H9 (cell line): Measurements from ENCODE around the gene MRPL34. TPM values are rescaled to one million over a fixed set of nuclear protein-coding genes. Genes with fewer than 3 reads are reported as not detected.

Experiments
- DNase-seq: peaks from one replicate; pipeline ENCODE4 v3.0.0-alpha.2; 2017
- H2AFZ ChIP-seq: one replicate; pipeline ENCODE4 v1.6.1; 2013; ENCODE audit warnings: mild to moderate bottlenecking, low read length, control low read depth, moderate library complexity
- H2AK5ac ChIP-seq: 2 replicates; pipeline ENCODE4 v1.6.1; 2013; ENCODE audit warnings: low read length, control low read depth, mixed read lengths; ENCODE audit not compliant: insufficient read length
- H2BK120ac ChIP-seq: one replicate; pipeline ENCODE4 v1.6.1; 2013; ENCODE audit warnings: low read depth, mild to moderate bottlenecking, low read length, control low read depth, inconsistent platforms; ENCODE audit not compliant: poor library complexity, severe bottlenecking
- H2BK12ac ChIP-seq: 2 replicates; pipeline ENCODE4 v1.6.1; 2013; ENCODE audit warnings: low read length, control low read depth, mixed read lengths, low read depth; ENCODE audit not compliant: insufficient read length
- H2BK15ac ChIP-seq: 2 replicates; pipeline ENCODE4 v1.6.1; 2013; ENCODE audit warnings: low read depth, low read length, control low read depth
- H2BK20ac ChIP-seq: one replicate; pipeline ENCODE4 v1.6.1; 2013; ENCODE audit warnings: low read depth, mild to moderate bottlenecking, low read length, control low read depth, inconsistent platforms; ENCODE audit not compliant: poor library complexity, severe bottlenecking
- H2BK5ac ChIP-seq: 2 replicates; pipeline ENCODE4 v1.6.1; 2013; ENCODE audit warnings: low read length, control low read depth, mixed read lengths; ENCODE audit not compliant: insufficient read length
- H3K14ac ChIP-seq: 2 replicates; pipeline ENCODE4 v1.6.1; 2013; ENCODE audit warnings: low read length, control low read depth; ENCODE audit not compliant: insufficient read depth
- H3K18ac ChIP-seq: 2 replicates; pipeline ENCODE4 v1.6.1; 2013; ENCODE audit warnings: low read depth, mild to moderate bottlenecking, mixed read lengths, low read length, control low read depth; ENCODE audit not compliant: insufficient read length
- H3K23ac ChIP-seq: 2 replicates; pipeline ENCODE4 v1.6.1; 2013; ENCODE audit warnings: low read length, control low read depth, mixed read lengths, low read depth; ENCODE audit not compliant: insufficient read length
- H3K23me2 ChIP-seq: 2 replicates; pipeline ENCODE4 v1.6.1; 2013; ENCODE audit warnings: low read depth, mild to moderate bottlenecking, mixed read lengths, low read length, control low read depth; ENCODE audit not compliant: insufficient read length, poor library complexity, severe bottlenecking
- H3K27ac ChIP-seq: 2 replicates; pipeline ENCODE4 v1.5.1; 2013; ENCODE audit warnings: low read length, control low read depth, mixed read lengths, low read depth; ENCODE audit not compliant: insufficient read length
- H3K27me3 ChIP-seq: 2 replicates; pipeline ENCODE4 v1.6.1; 2013; ENCODE audit warnings: low read length, control low read depth, inconsistent platforms; ENCODE audit not compliant: insufficient read depth
- H3K4ac ChIP-seq: 2 replicates; pipeline ENCODE4 v1.6.1; 2013; ENCODE audit warnings: low read depth, mild to moderate bottlenecking, control low read depth, inconsistent platforms, low read length, moderate library complexity
- H3K4me1 ChIP-seq: 2 replicates; pipeline ENCODE4 v1.6.1; 2013; ENCODE audit warnings: low read length, control low read depth, inconsistent platforms; ENCODE audit not compliant: insufficient read depth
- H3K4me2 ChIP-seq: 2 replicates; pipeline ENCODE4 v1.6.1; 2013; ENCODE audit warnings: low read length, control low read depth, mixed read lengths; ENCODE audit not compliant: insufficient read length, insufficient read depth
- H3K56ac ChIP-seq: 2 replicates; pipeline ENCODE4 v1.6.1; 2013; ENCODE audit warnings: low read depth, mild to moderate bottlenecking, mixed read lengths, low read length, control low read depth; ENCODE audit not compliant: insufficient read length
- H3K79me1 ChIP-seq: 2 replicates; pipeline ENCODE4 v1.6.1; 2013; ENCODE audit warnings: low read depth, mild to moderate bottlenecking, moderate library complexity, low read length, control low read depth, inconsistent platforms; ENCODE audit not compliant: insufficient read depth, poor library complexity, severe bottlenecking
- H3K79me2 ChIP-seq: 2 replicates; pipeline ENCODE4 v1.6.1; 2013; ENCODE audit warnings: low read length, control low read depth, inconsistent platforms; ENCODE audit not compliant: insufficient read depth
- H3K9ac ChIP-seq: 2 replicates; pipeline ENCODE4 v1.6.1; 2013; ENCODE audit warnings: low read length, control low read depth, mixed read lengths; ENCODE audit not compliant: insufficient read length; ENCODE audit errors: extremely low read depth
- H3K9me3 ChIP-seq: one replicate; pipeline ENCODE4 v1.6.1; 2013; ENCODE audit warnings: low read depth, low read length, inconsistent platforms; ENCODE audit not compliant: control insufficient read depth
- H3T11ph ChIP-seq: one replicate; pipeline ENCODE4 v1.6.1; 2013; ENCODE audit warnings: mild to moderate bottlenecking, low read length, control low read depth, inconsistent platforms
- H4K20me1 ChIP-seq: one replicate; pipeline ENCODE4 v1.6.1; 2013; ENCODE audit not compliant: control insufficient read depth, insufficient read length, insufficient read depth
- H4K5ac ChIP-seq: 2 replicates; pipeline ENCODE4 v1.6.1; 2013; ENCODE audit warnings: low read depth, mild to moderate bottlenecking, mixed read lengths, low read length, control low read depth; ENCODE audit not compliant: insufficient read length
- H4K8ac ChIP-seq: replicated peaks from 2 replicates; pipeline ENCODE4 v1.6.1; 2013; ENCODE audit warnings: low read length, control low read depth, mixed read lengths, low read depth; ENCODE audit not compliant: insufficient read length
- H4K91ac ChIP-seq: 2 replicates; pipeline ENCODE4 v1.6.1; 2013; ENCODE audit warnings: low read depth, mild to moderate bottlenecking, moderate library complexity, mixed read lengths, low read length, control low read depth; ENCODE audit not compliant: insufficient read length
- H3K27ac Mint-ChIP-seq, 3 experiments: 2 replicates in 2 of 3; 3 replicates in 1 of 3; pipeline ENCODE4 v1.8.0; 2020 to 2021; ENCODE audit warnings: mixed read lengths in 3 of 3, mild to moderate bottlenecking in 1 of 3, moderate library complexity in 1 of 3
- H3K27me3 Mint-ChIP-seq: 2 replicates; pipeline ENCODE4 v1.8.0; 2021; ENCODE audit warnings: low read depth, mild to moderate bottlenecking, moderate library complexity, mixed read lengths
- H3K36me3 Mint-ChIP-seq, 3 experiments: 2 replicates in 2 of 3; 3 replicates in 1 of 3; pipeline ENCODE4 v1.8.0; 2020 to 2021; ENCODE audit warnings: low read depth in 3 of 3, mixed read lengths in 3 of 3; ENCODE audit not compliant: insufficient read depth in 1 of 3
- H3K4me1 Mint-ChIP-seq, 2 experiments: 2 replicates each; pipeline ENCODE4 v1.8.0; 2020; ENCODE audit warnings: mixed read lengths in 2 of 2
- H3K4me3 Mint-ChIP-seq, 2 experiments: 2 replicates in 1 of 2; 3 replicates in 1 of 2; pipeline ENCODE4 v1.8.0; 2020 to 2021; ENCODE audit warnings: mild to moderate bottlenecking in 2 of 2, mixed read lengths in 2 of 2, moderate library complexity in 1 of 2
- H3K9me3 Mint-ChIP-seq, 2 experiments: 2 replicates in 1 of 2; 3 replicates in 1 of 2; pipeline ENCODE4 v1.8.0; 2020; ENCODE audit warnings: mild to moderate bottlenecking in 2 of 2, mixed read lengths in 2 of 2, moderate library complexity in 1 of 2
- WGBS: extraction: QIAGEN DNeasy Blood & Tissue Kit; methylation state at CpG from one replicate; pipeline ENCODE4 v1.1.7; 2013; ENCODE audit warnings: missing lambda C conversion rate, low lambda C conversion rate, mixed read lengths; ENCODE audit not compliant: insufficient read length; ENCODE audit errors: extremely low coverage; 5-methylcytosine and 5-hydroxymethylcytosine counted together
- total RNA-seq: library from RNA; stranded (reverse); gene quantifications from 2 replicates; pipeline ENCODE4 v1.2.1, GENCODE V29; 2021
- TF ChIP-seq, protein P1 (sequence below): fragments of 200-600 bp; sonication (generic); conservative IDR thresholded peaks from 3 replicates; pipeline ENCODE4 v1.8.0; 2021; ENCODE audit warnings: antibody characterized with exemption, mild to moderate bottlenecking

MRPL34 gene
- total RNA-seq, 1 experiment from 2014 or later: 84.6 TPM

DNA sequence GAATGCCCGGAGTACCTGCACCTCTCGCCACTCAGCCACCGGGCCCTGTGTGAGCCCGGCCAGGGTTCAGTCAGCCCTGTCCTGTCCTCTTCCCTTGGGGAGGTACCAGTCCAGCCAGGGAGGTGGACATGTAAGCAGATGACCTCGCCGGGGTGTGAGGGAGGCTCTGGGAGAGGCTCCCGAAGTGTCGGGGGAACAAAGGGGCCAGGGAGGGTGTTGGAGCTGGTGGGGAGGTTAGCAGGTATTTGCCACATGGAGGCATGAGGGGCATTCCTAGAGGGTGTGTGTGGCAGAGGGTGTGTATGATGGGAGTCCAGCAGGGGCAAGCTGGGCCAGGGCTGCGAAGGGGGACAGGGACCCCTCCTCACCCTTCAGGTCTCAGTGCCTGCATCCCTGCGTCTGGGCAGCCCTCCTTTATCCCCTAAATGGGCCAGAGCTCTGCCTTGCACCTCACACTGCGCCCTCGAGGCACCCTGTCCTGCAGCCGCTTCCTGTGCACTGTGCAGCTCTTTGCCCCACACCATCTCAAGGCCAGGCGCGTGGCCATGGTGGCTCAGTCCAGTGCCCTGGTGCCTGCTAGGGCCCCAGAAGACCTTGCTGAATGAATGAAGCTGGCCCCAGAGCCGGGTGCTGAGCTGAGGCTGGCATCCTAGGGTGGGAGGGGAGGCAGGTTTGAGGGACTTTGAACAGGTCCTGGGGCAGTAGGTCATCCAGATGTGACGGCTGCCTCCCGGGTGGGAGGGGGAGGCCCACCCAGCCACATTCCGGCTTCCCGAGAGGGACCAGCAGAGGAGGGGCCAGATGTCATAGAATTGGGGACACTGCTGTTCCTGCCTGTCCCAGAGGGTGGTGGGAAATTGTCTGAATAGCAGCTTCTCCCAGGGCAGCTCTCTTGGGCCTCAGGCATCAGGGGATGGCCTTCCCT lies 6.8 kb downstream of the MRPL34 start:
- no peak overlapping the region for H2AK5ac ChIP-seq
- DNase-seq: no peak
- H4K91ac ChIP-seq: no peak overlapping the region
- H3K4me2 ChIP-seq: no peak overlapping the region
- H3K9ac ChIP-seq: no peak overlapping the region
- no peak overlapping the region for H2BK12ac ChIP-seq
- H3K27me3 ChIP-seq: no peaks in the 10 kb centered on the region
- no peak overlapping the region for H2BK15ac ChIP-seq
- no peak overlapping the region for H3K14ac ChIP-seq
- H3K18ac ChIP-seq: no peak overlapping the region
- no peak overlapping the region for H4K8ac ChIP-seq
- H3K4me1 ChIP-seq: no peaks in the 10 kb centered on the region
- Mint-ChIP-seq H3K9me3 (no peaks in the 10 kb centered on the region), H3K4me1 (peaks cover 16% of the 10 kb centered on the region in 2 experiments), H3K27ac (no peak overlapping the region), H3K36me3 (peaks cover 17 to 39% (median 31%) of the 10 kb centered on the region in 3 experiments; a peak in 6 of 7 replicates), H3K27me3 (no peaks in the 10 kb centered on the region), H3K4me3 (no peak overlapping the region)
- no peak overlapping the region for H2BK120ac ChIP-seq
- H4K20me1 ChIP-seq: no peaks in the 10 kb centered on the region
- no peak overlapping the region for H3T11ph ChIP-seq
- TF ChIP-seq, protein P1, sequence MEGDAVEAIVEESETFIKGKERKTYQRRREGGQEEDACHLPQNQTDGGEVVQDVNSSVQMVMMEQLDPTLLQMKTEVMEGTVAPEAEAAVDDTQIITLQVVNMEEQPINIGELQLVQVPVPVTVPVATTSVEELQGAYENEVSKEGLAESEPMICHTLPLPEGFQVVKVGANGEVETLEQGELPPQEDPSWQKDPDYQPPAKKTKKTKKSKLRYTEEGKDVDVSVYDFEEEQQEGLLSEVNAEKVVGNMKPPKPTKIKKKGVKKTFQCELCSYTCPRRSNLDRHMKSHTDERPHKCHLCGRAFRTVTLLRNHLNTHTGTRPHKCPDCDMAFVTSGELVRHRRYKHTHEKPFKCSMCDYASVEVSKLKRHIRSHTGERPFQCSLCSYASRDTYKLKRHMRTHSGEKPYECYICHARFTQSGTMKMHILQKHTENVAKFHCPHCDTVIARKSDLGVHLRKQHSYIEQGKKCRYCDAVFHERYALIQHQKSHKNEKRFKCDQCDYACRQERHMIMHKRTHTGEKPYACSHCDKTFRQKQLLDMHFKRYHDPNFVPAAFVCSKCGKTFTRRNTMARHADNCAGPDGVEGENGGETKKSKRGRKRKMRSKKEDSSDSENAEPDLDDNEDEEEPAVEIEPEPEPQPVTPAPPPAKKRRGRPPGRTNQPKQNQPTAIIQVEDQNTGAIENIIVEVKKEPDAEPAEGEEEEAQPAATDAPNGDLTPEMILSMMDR: no peak
- no CpG with 5 or more reads among the region's 20 CpGs for WGBS
- H2BK20ac ChIP-seq: no peak overlapping the region
- H3K56ac ChIP-seq: no peak overlapping the region
- H3K9me3 ChIP-seq: no peaks in the 10 kb centered on the region
- no peak overlapping the region for H4K5ac ChIP-seq
- peaks cover 6% of the 10 kb centered on the region for H3K79me1 ChIP-seq
- H3K79me2 ChIP-seq: peaks cover 7% of the 10 kb centered on the region; the same call in 1 of the 2 replicates
- H2AFZ ChIP-seq: no peak overlapping the region
- peaks cover 5% of the 10 kb centered on the region for H3K23me2 ChIP-seq
- H3K27ac ChIP-seq: no peak overlapping the region
- no peak overlapping the region for H3K4ac ChIP-seq
- no peak overlapping the region for H3K23ac ChIP-seq
- no peak overlapping the region for H2BK5ac ChIP-seq
